Psoas muscle (tissue), 8 donors: Measurements from ENCODE around the gene TREM2. TPM values are rescaled to one million over a fixed set of nuclear protein-coding genes. Genes with fewer than 3 reads are reported as not detected.

Experiments used
- ATAC-seq, 4 donors: fragments of 200-7000 bp; cut with Tn5 transposase; one replicate each; pipeline ENCODE4 v1.9.1; 2020; ENCODE audit warnings: moderate library complexity in 3 of 4, mild to moderate bottlenecking in 2 of 4
- DNase-seq, 2 donors: peaks; one replicate each; pipeline ENCODE4 v3.0.0-alpha.2; 2020
- H3K27ac ChIP-seq: fragments of 200-600 bp; one replicate; pipeline ENCODE4 v1.8.0; 2022
- H3K27me3 ChIP-seq, 3 donors: fragments of 200-600 bp in 1 of 3; one replicate each; pipeline versions ENCODE4 v1.6.1 to v1.8.0; 2013 to 2022; ENCODE audit warnings: low read length in 2 of 3, mild to moderate bottlenecking in 2 of 3, moderate library complexity in 1 of 3; ENCODE audit not compliant: insufficient read depth in 3 of 3
- H3K36me3 ChIP-seq, 2 donors: fragments of 200-600 bp in 1 of 2; one replicate each; pipeline versions ENCODE4 v1.6.1 to v1.8.0; 2013 to 2022; ENCODE audit warnings: low read depth in 1 of 2, mild to moderate bottlenecking in 1 of 2, moderate library complexity in 1 of 2; ENCODE audit not compliant: insufficient read depth in 1 of 2
- H3K4me1 ChIP-seq: fragments of 200-600 bp; one replicate; pipeline ENCODE4 v1.8.0; 2022
- H3K4me3 ChIP-seq: fragments of 200-600 bp; one replicate; pipeline ENCODE4 v1.8.0; 2022; ENCODE audit warnings: mild to moderate bottlenecking
- H3K9me3 ChIP-seq: fragments of 200-600 bp; one replicate; pipeline ENCODE4 v1.8.0; 2022
- CTCF ChIP-seq: fragments of 200-600 bp; IDR thresholded peaks from one replicate; pipeline ENCODE4 v1.8.0; 2022; ENCODE audit warnings: antibody characterized with exemption
- WGBS, 3 donors: extraction: QIAGEN DNeasy Blood & Tissue Kit; methylation state at CpG; one replicate each; pipeline versions ENCODE4 v1.1.6 to v1.1.7; 2013; 5-methylcytosine and 5-hydroxymethylcytosine counted together
- intact Hi-C, 2 donors: fragments of 100-400 bp; cut with DNase I; formaldehyde crosslinking; loops; one replicate each; pipeline versions ENCODE4 v1.11.0 to v1.14.2; 2022
- polyA plus RNA-seq, 3 donors: library from polyadenylated mRNA; stranded (reverse); fragments of 200-250 nt; gene quantifications; one replicate each; pipeline ENCODE4 v1.2.3, GENCODE V29; 2013
- total RNA-seq, 4 donors: library from RNA; stranded (reverse); fragmentation: NEBNext Ultra II Directional in 2 of 4; extraction: Animal tissue kit (Norgen Biotek cat#: 25700) in 2 of 4; gene quantifications; one replicate each; pipeline versions ENCODE4 v1.2.1 to v1.2.4, GENCODE V29; 2021 to 2023
- donor health status: healthy with polysubstance abuse.
- donor health status: DM: no; HTN: no; CAD: no; lungs with moderate emphysema.
- donor health status: Bipolar disorder and iron deficiency.
- donor health status: healthy.
- donor health status: DM: yes; HTN: yes; CAD: no.
- donor health status: DM: no; HTN: no; CAD: no.
- donor health status: DM: no; HTN: no; CAD: no.
- donor health status: DM: yes; HTN: yes; CAD: no.

The TREM2 gene
- total and polyA plus RNA-seq, 7 donors = 0.12 to 0.73 (median 0.40) TPM; not detected in 1

- no peaks in the 10 kb centered on the region for H3K27me3 ChIP-seq
- no peak for ATAC-seq
- intact Hi-C loops = no loop called here
- H3K4me3 ChIP-seq = no peak overlapping the region
- no peak overlapping the region for H3K27ac ChIP-seq
- H3K4me1 ChIP-seq = no peaks in the 10 kb centered on the region
- 16 to 38% (median 31%) methylated on average over 3 of the region's 3 CpGs for WGBS, 3 donors
- DNase-seq = no peak
- H3K9me3 ChIP-seq = no peaks in the 10 kb centered on the region
- no peaks in the 10 kb centered on the region for H3K36me3 ChIP-seq
- no peak for TF ChIP-seq CTCF
Measured at GRCh38 chr6:41171908-41172307, 9.0 kb upstream of the TREM2 start.

GRCh38 chr6:41170547-41171160 lies 7.7 kb upstream of the TREM2 start:
- DNase-seq = no peak
- WGBS, 3 donors = 69 to 77% (median 69%) methylated on average over 4 of the region's 4 CpGs
- ATAC-seq = no peak
- no peak for TF ChIP-seq CTCF
- no peak overlapping the region for H3K27ac ChIP-seq
- no peaks in the 10 kb centered on the region for H3K27me3 ChIP-seq
- intact Hi-C loops = no loop called here
- H3K9me3 ChIP-seq = no peaks in the 10 kb centered on the region
- no peaks in the 10 kb centered on the region for H3K4me1 ChIP-seq
- no peaks in the 10 kb centered on the region for H3K36me3 ChIP-seq
- H3K4me3 ChIP-seq = no peak overlapping the region

GRCh38 chr6:41167173-41167963 lies 4.5 kb upstream of the TREM2 start:
- Histone ChIP-seq H3K9me3 (no peaks in the 10 kb centered on the region), H3K27me3 (no peaks in the 10 kb centered on the region), H3K27ac (no peak overlapping the region), H3K4me3 (no peak overlapping the region), H3K36me3 (no peaks in the 10 kb centered on the region), H3K4me1 (no peaks in the 10 kb centered on the region)
- DNase-seq (no peak), ATAC-seq (no peak)
- 62 to 68% (median 67%) methylated on average over 5 of the region's 5 CpGs for WGBS, 3 donors
- intact Hi-C loops = no loop called here
- no peak for TF ChIP-seq CTCF

- intact Hi-C loops = no loop called here
- WGBS, 3 donors = 73 to 83% (median 78%) methylated on average over 4 of the region's 4 CpGs
Measured at GRCh38 chr6:41164551-41165120, 1.7 kb upstream of the TREM2 start.

More at GRCh38 chr6:41164551-41165120, 1.7 kb upstream of the TREM2 start:
- no peaks in the 10 kb centered on the region for H3K36me3 ChIP-seq
- no peaks in the 10 kb centered on the region for H3K27me3 ChIP-seq
- H3K9me3 ChIP-seq = no peaks in the 10 kb centered on the region
- no peak for ATAC-seq
- no peak for TF ChIP-seq CTCF
- no peak for DNase-seq
- no peak overlapping the region for H3K4me3 ChIP-seq
- no peak overlapping the region for H3K27ac ChIP-seq
- no peaks in the 10 kb centered on the region for H3K4me1 ChIP-seq
